SK-N-MC (cell line): ENCODE measurements around the gene EDN2.

Experiments
- DNase-seq: peaks from one replicate; pipeline ENCODE4 v3.0.0-alpha.2; 2011; ENCODE audit warnings: low read depth, low spot score
- H3K27ac ChIP-seq: fragments of 200-600 bp; sonication (generic); 2 replicates; pipeline ENCODE4 v1.5.1; 2016; ENCODE audit warnings: mixed run types
- H3K36me3 ChIP-seq: fragments of 200-600 bp; sonication (generic); 2 replicates; pipeline ENCODE4 v1.6.1; 2017; ENCODE audit warnings: antibody characterized with exemption, low read length, mixed read lengths; ENCODE audit not compliant: insufficient read depth
- H3K4me3 ChIP-seq: fragments of 200-600 bp; sonication (generic); 2 replicates; pipeline ENCODE4 v1.5.1; 2016
- H3K9ac ChIP-seq: fragments of 200-600 bp; sonication (generic); 2 replicates; pipeline ENCODE4 v1.8.0; 2017; ENCODE audit warnings: mixed run types, mixed read lengths; ENCODE audit not compliant: insufficient read length
- H3K9me3 ChIP-seq: fragments of 200-600 bp; sonication (generic); 2 replicates; pipeline ENCODE4 v1.6.1; 2017; ENCODE audit warnings: low read depth, mild to moderate bottlenecking, antibody characterized with exemption, low read length, moderate library complexity, mixed read lengths
- EZH2 ChIP-seq: fragments of 200-600 bp; sonication (generic); IDR thresholded peaks from one replicate; pipeline ENCODE4 v1.6.1; 2017; ENCODE audit warnings: antibody characterized with exemption
- FOXP2 ChIP-seq: optimal IDR thresholded peaks from 2 replicates; pipeline ENCODE3; 2011; ENCODE audit warnings: mild to moderate bottlenecking, moderate library complexity; ENCODE audit not compliant: insufficient read depth; ENCODE audit errors: extremely low read length, control extremely low read depth
- POLR2AphosphoS5 ChIP-seq: IDR thresholded peaks from 2 replicates; pipeline ENCODE4 v1.6.1; 2012; ENCODE audit warnings: mild to moderate bottlenecking, low read depth, low read length, borderline replicate concordance

The EDN2 gene

DNA sequence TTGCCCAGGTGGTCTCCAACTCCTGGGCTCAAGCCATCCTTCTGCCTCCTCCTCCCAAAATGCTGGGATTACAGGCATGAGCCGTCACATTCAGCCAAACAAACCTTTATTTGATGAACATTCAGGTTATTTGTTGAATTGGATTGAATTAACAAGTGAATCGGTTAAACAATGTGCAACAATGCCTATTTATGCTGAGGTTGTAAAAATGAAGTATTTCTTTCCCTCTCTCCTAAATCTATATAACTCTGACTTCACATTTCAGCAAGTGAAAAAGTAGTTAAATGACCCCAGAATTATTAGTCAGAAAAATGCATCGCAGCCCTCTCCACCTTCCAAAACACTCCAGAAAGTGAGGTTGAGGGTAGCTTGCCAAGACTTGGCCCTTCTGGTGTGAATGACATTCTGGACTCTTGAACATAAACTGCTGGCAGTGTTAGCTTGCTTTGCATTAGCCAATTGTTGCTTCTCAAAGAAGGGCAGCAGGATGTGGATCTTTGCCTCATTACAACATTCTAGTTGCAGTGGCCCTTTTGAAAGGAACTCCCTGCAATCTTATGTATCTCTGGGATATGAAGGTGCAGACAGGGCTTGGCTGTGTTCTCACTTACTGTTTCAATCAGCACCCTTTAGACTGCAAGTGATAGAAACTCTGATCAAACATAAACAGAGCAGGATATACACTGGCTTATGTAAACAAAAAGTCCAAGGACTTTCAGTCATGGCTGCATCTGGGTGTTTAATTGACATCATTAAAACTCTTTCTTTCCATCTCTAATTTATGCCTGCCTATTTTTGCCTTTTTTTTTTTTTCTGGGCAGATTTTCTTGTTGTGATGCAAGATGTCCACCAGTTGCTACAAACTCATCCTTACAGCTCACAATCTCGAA, 22.4 kb downstream of the EDN2 start:
- no peaks in the 10 kb centered on the region for H3K9me3 ChIP-seq
- H3K27ac ChIP-seq, result no peak overlapping the region
- no peak for DNase-seq
- TF ChIP-seq EZH2 (no peak), FOXP2 (no peak), POLR2AphosphoS5 (no peak)
- no peak overlapping the region for H3K4me3 ChIP-seq
- H3K36me3 ChIP-seq, result no peaks in the 10 kb centered on the region
- H3K9ac ChIP-seq, result no peak overlapping the region

DNA sequence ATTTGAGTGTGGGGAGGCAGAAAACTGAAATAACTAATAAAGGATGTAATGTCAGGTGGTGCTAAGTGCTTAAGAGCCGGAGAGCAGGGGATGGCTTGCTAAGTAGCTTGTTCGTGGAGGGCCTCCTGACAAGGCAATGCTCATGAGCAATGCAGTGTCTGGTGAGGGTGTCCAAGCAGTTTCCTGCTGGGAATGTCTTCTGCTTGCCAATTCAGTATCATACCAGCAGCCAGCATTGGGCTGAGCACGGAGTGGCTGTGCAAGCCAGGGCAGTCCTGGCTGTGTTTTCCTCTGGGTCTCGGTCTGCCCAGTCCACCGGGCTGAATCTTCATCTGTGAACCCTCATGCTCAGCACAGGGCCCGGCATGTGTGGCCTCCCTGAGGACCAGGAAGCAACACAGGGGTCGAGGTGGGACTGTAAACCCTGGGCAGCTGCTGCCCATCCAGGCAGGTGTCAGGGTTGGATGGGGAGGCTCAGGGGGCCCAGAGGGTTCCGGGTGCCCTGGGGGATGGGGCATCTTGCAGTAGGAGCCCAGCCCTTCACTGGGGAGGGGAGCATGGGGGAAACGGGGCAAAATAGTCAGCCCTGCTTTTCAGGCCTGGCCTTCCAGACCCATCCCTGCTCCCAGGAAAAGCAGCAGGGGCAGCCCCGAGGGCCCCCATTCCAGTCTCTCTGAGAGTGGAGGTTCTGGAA, 27.5 kb downstream of the EDN2 start:
- H3K9me3 ChIP-seq, result no peaks in the 10 kb centered on the region
- no peak for TF ChIP-seq EZH2
- TF ChIP-seq FOXP2, result no peak
- no peak for TF ChIP-seq POLR2AphosphoS5
- H3K27ac ChIP-seq, result no peak overlapping the region
- no peak overlapping the region for H3K9ac ChIP-seq
- DNase-seq, result no peak
- H3K36me3 ChIP-seq, result no peaks in the 10 kb centered on the region
- H3K4me3 ChIP-seq, result no peak overlapping the region

DNA sequence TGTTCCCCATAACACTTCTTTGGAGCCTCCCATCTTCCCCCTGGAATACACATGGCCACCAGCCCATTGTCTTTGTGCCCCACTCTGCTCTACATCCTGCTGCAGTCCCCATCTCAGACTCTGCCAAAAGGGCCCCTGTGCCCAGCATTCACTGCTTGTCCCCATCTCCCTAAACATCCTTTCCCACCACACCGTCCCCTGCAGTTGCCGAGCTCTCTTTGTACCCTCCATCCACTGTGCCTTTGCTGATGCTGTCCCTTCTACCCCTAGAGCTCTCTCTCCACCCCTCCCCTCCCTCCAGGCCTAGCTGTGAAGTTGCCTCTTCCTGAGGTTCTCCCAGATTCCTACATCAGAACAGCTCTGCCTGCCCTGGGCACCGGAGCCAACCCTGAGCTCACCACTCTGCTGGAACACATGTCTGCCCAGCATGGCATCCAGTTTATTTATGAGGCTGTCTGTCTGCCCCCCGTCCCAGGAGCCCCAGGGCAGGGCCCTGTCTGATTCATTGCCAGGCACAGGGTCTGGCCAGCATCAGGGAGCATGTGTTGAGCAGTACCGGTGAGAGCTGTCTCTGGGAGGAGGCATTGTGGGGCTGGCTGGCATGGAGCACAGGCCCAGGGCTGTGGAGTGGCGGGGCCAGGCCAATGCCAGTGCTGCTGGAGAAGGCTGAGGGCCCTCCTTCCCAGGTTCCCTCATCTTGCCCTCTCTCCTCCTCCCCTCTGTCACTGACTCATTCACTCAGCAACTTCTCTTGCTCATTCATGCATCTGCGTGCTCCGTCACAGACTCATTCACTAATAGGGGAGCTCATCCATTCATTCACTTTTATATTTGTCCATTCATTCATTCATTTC, 28.8 kb downstream of the EDN2 start:
- no peak overlapping the region for H3K27ac ChIP-seq
- no peak overlapping the region for H3K9ac ChIP-seq
- no peak for DNase-seq
- no peak overlapping the region for H3K4me3 ChIP-seq
- H3K9me3 ChIP-seq, result no peaks in the 10 kb centered on the region
- TF ChIP-seq EZH2 (no peak), POLR2AphosphoS5 (no peak)
- no peaks in the 10 kb centered on the region for H3K36me3 ChIP-seq

DNA sequence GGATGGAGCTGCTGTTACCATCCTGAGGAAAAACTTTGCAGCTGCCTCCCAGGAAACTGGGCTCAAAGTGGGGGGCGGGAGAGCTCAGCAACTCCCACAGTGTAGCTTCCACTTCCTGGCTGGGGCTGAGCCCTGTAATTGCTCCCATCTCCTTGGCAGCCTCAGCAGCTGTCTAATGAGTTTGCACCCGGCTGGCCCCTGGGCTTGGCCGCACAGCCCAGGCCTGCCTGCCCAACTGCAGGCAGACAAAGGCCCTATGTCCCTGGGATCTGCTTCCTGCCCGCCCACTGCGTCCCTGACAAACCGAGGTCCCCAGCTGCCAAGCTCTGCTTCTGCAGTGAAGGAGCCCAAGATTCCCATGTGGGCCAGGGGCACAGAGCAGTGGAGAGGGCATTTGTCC, 30.1 kb downstream of the EDN2 start:
- no peak for DNase-seq
- TF ChIP-seq FOXP2 (no peak), EZH2 (no peak), POLR2AphosphoS5 (no peak)
- H3K4me3 ChIP-seq, result no peak overlapping the region
- H3K9ac ChIP-seq, result no peak overlapping the region
- H3K36me3 ChIP-seq, result no peaks in the 10 kb centered on the region
- no peak overlapping the region for H3K27ac ChIP-seq
- no peaks in the 10 kb centered on the region for H3K9me3 ChIP-seq

DNA sequence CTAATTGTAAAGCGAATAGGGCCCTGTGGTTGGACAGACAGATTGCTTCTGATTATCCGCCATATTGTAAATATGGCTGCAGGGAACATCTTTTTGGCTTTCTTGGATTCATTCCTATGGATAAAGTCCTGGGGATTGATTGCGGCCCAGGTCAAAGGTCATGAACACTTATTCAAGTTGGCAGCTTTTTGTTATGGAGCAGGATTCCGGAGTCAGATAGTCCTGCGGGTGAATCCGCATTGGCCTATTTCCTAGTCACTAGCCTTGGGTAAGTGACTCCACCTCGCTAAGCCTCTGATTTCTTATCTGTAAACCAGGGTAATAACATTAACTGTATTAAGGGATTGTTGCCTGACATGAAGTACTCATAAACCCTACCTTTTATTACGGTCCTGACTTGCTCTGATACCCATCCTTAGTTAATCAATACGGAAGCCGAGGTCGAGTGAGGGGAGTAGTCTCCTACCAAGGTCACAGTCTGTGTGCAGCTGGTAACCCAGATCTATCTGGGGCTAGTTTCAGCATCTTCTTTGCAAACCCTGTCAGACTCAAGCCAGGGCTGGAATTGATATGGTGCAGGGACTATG, 31.7 kb downstream of the EDN2 start:
- no peak for DNase-seq
- no peak overlapping the region for H3K9ac ChIP-seq
- no peaks in the 10 kb centered on the region for H3K9me3 ChIP-seq
- no peak for TF ChIP-seq FOXP2
- no peak for TF ChIP-seq POLR2AphosphoS5
- no peak for TF ChIP-seq EZH2
- no peak overlapping the region for H3K4me3 ChIP-seq
- no peaks in the 10 kb centered on the region for H3K36me3 ChIP-seq
- no peak overlapping the region for H3K27ac ChIP-seq

DNA sequence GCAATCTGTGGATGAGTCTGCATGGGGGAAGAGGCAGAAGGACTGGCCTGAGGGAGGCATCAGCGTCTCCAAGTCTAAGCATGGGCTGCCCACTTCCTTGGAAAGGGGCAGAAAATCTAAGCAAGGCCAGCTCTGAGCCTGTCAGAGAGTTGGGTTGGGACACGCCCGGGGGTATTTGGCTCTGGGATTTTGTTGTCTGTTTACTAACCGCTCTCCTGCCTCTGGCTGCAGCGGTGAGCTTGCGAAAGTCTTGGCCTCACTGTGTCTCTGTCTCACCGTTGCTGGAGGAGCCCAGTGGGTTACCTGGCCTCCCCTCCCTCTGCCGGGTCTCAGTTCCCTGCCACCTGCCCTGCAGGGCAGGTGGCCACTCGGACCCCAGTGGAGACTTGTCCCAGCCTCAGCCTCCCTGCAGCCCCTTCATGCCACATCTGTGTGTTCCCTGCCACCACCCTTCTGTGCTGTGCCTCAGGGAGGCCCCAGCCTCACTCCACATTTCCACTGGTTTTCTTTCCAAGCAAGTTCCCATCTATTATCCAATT, 33.7 kb downstream of the EDN2 start:
- H3K9me3 ChIP-seq, result no peaks in the 10 kb centered on the region

DNA sequence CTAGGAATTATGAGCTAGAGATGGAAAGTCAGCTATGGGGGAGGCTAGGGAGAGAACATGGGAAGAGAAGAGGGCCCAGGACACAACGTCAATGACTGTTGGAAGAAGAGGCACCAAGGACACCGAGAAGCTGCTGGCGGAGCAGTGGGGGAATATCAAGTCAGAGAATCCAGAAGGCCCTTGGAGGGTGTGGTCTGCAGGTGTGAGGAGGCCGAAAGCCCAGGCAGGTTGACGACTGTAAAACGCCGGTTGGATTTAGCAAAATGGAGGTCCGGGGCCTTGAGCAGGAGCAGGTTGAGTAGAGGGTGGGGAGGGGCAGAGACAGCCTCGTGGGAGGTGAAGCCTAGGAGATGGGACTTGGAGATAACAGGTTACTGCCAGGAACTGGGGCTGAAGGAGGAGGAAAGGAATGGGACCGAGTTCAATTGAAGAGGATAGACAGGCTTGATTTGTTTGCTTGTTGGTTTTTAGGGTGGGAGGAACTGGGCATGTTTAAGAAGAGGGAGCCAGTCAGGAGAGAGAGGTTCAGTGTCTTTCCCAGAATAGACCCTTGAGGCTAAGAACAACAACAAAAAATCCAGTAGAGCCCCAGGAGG, 35.1 kb downstream of the EDN2 start:
- H3K36me3 ChIP-seq, result no peaks in the 10 kb centered on the region
- H3K9me3 ChIP-seq, result no peaks in the 10 kb centered on the region
- no peak for DNase-seq
- no peak for TF ChIP-seq EZH2
- no peak for TF ChIP-seq POLR2AphosphoS5
- TF ChIP-seq FOXP2, result no peak
- no peak overlapping the region for H3K4me3 ChIP-seq
- H3K27ac ChIP-seq, result no peak overlapping the region
- H3K9ac ChIP-seq, result no peak overlapping the region

More for the DNA sequence above, 33.7 kb downstream of the EDN2 start:
- H3K4me3 ChIP-seq, result no peak overlapping the region
- no peak overlapping the region for H3K9ac ChIP-seq
- no peak for DNase-seq
- H3K36me3 ChIP-seq, result no peaks in the 10 kb centered on the region
- no peak for TF ChIP-seq FOXP2
- no peak for TF ChIP-seq EZH2
- TF ChIP-seq POLR2AphosphoS5, result no peak
- H3K27ac ChIP-seq, result no peak overlapping the region

DNA sequence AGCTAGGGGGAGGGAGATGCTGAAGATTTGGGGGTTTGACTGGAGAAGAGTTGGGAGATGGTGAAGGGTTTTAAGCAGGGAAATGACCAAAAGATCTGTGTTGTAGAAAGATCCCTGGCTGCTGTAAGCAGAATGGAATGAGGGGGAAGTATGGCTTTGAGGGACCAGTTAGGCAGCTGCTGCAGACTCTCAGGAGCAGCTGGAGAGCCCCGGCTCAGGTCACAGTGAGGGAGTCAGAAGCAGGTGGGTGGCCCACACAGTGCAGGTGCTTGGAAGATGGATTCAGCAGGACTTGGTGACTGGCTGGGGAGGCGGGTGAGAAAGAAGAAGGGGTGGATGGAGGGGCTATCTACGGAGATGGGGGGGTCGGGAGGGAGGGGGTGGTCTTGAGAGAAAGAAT, 35.7 kb downstream of the EDN2 start:
- TF ChIP-seq POLR2AphosphoS5, result no peak
- no peak for TF ChIP-seq FOXP2
- no peak for TF ChIP-seq EZH2
- Histone ChIP-seq H3K36me3 (no peaks in the 10 kb centered on the region), H3K9me3 (no peaks in the 10 kb centered on the region), H3K9ac (no peak overlapping the region), H3K27ac (no peak overlapping the region), H3K4me3 (no peak overlapping the region)
- DNase-seq, result no peak
